MCF 10A (cell line): ENCODE measurements around the gene IFT88. TPM values are rescaled to one million over a fixed set of nuclear protein-coding genes. Genes with fewer than 3 reads are reported as not detected.

ENCODE experiments used
- BruUV-seq: library from RNA; stranded (reverse); fragments of 400-500 nt; replicated peaks from 2 replicates; lab custom pipeline; 2021; lab: Mats Ljungman, UMichigan
- CTCF ChIA-PET: fragments of 300-600 bp; sonication (Branson Sonifier 250); formaldehyde crosslinking; extraction: SDS; loops from one replicate; lab custom pipeline; 2021; ENCODE audit warnings: antibody characterized with exemption, inconsistent platforms; lab: Yijun Ruan, JAX
- POLR2A ChIA-PET: fragments of 300-600, 350-650 bp; sonication (Branson Sonifier 250); formaldehyde crosslinking; extraction: SDS; loops from one replicate; lab custom pipeline; 2020; ENCODE audit warnings: antibody characterized with exemption, inconsistent platforms; lab: Yijun Ruan, JAX
- DNase-seq: peaks from one replicate; pipeline ENCODE4 v3.0.0-alpha.2; 2018; ENCODE audit not compliant: unreplicated experiment
- H3K27ac Mint-ChIP-seq: one replicate; pipeline ENCODE4 v1.8.0; 2022; ENCODE audit warnings: mild to moderate bottlenecking, low read depth, mixed read lengths; ENCODE audit not compliant: unreplicated experiment
- H3K27me3 Mint-ChIP-seq: one replicate; pipeline ENCODE4 v1.8.0; 2022; ENCODE audit warnings: mixed read lengths; ENCODE audit not compliant: insufficient read depth, unreplicated experiment
- H3K36me3 Mint-ChIP-seq: one replicate; pipeline ENCODE4 v1.8.0; 2022; ENCODE audit warnings: mild to moderate bottlenecking, moderate library complexity, mixed read lengths; ENCODE audit not compliant: insufficient read depth, unreplicated experiment
- H3K4me1 Mint-ChIP-seq: one replicate; pipeline ENCODE4 v1.8.0; 2022; ENCODE audit warnings: mixed read lengths; ENCODE audit not compliant: insufficient read depth, unreplicated experiment
- H3K4me3 Mint-ChIP-seq: one replicate; pipeline ENCODE4 v1.8.0; 2022; ENCODE audit warnings: mild to moderate bottlenecking, moderate library complexity, mixed read lengths; ENCODE audit not compliant: unreplicated experiment
- H3K9me3 Mint-ChIP-seq: one replicate; pipeline ENCODE4 v1.8.0; 2022; ENCODE audit warnings: mixed read lengths; ENCODE audit not compliant: unreplicated experiment
- intact Hi-C: fragments of 100-400 bp; cut with micrococcal nuclease; formaldehyde crosslinking; loops from 2 replicates; pipeline ENCODE4 v1.14.1; 2022
- total RNA-seq: library from RNA; stranded (reverse); gene quantifications from 2 replicates; pipeline ENCODE4 v1.2.3, GENCODE V29; 2022
- TF ChIP-seq, protein P1 (sequence below): fragments of 200-600 bp; IDR thresholded peaks from one replicate; pipeline ENCODE4 v1.8.0; 2022; ENCODE audit warnings: antibody characterized with exemption, mild to moderate bottlenecking; ENCODE audit not compliant: unreplicated experiment

IFT88 gene
- total RNA-seq, 1 experiment from 2014 or later, result 19.8 TPM

DNA sequence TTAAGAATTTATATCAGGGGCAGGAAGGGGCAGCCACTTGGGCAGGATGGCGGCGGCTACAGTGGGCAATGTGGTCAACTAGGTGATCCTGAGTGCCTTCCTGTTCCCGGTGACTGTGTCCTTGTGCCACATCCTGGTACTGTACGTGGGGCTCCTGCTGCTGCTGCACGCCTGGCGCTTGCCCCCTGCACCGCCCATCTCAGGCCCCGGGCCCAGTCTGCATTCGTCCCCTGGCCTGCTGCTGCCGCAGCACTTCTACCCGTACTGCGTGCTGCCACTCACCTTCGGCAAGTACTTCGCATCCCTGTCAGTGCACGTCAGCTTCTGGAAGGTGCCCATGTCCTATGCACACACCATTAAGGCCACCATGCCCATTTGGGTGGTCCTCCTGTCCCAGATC lies 40.1 kb downstream of the IFT88 start:
- TF ChIP-seq, protein P1, sequence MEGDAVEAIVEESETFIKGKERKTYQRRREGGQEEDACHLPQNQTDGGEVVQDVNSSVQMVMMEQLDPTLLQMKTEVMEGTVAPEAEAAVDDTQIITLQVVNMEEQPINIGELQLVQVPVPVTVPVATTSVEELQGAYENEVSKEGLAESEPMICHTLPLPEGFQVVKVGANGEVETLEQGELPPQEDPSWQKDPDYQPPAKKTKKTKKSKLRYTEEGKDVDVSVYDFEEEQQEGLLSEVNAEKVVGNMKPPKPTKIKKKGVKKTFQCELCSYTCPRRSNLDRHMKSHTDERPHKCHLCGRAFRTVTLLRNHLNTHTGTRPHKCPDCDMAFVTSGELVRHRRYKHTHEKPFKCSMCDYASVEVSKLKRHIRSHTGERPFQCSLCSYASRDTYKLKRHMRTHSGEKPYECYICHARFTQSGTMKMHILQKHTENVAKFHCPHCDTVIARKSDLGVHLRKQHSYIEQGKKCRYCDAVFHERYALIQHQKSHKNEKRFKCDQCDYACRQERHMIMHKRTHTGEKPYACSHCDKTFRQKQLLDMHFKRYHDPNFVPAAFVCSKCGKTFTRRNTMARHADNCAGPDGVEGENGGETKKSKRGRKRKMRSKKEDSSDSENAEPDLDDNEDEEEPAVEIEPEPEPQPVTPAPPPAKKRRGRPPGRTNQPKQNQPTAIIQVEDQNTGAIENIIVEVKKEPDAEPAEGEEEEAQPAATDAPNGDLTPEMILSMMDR, result no peak
- no peaks in the 10 kb centered on the region for H3K9me3 Mint-ChIP-seq
- H3K4me3 Mint-ChIP-seq, result no peak overlapping the region
- intact Hi-C loops, result no loop called here
- H3K4me1 Mint-ChIP-seq, result peaks cover 10% of the 10 kb centered on the region
- ChIA-PET POLR2A (no interaction called here), CTCF (no interaction called here)
- no TSS peak for BruUV-seq
- H3K27me3 Mint-ChIP-seq, result no peaks in the 10 kb centered on the region
- DNase-seq, result no peak
- peaks cover 24% of the 10 kb centered on the region for H3K36me3 Mint-ChIP-seq
- H3K27ac Mint-ChIP-seq, result no peak overlapping the region

DNA sequence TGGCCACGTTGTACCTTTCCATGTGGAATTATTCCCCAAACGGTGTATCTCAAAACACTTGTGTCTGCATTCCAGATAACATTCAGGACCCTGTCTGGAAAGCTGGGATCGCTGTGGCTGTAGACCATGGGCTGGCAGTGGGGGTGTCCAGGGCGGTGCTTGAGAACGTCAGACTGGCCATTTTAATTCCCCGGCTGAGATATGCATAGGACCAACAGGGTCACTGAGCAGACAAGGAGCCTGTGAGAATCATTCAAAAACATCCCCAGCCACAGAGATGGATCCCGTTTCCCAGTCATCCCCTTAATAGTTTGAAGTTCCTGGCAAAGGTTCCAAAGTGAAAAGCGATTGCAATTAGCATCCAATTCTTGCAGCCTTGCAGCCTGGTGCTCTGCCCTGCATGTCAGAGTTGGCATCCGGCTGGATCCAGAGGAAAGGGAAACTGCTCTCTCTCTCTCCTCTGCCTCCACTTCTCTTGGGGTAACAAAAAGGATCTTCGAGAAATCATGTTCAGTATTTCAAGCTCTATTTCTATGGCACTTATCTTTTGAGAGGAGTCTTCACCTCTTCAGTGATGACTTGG lies 41.6 kb downstream of the IFT88 start:
- H3K4me1 Mint-ChIP-seq, result peaks cover 10% of the 10 kb centered on the region
- TF ChIP-seq, protein P1, result no peak
- POLR2A ChIA-PET, result no interaction called here
- no peak for DNase-seq
- H3K9me3 Mint-ChIP-seq, result no peaks in the 10 kb centered on the region
- CTCF ChIA-PET, result no interaction called here
- no TSS peak for BruUV-seq
- H3K36me3 Mint-ChIP-seq, result peaks cover 12% of the 10 kb centered on the region
- H3K27ac Mint-ChIP-seq, result peak overlapping the region; percentile 84
- intact Hi-C loops, result no loop called here
- no peaks in the 10 kb centered on the region for H3K27me3 Mint-ChIP-seq
- no peak overlapping the region for H3K4me3 Mint-ChIP-seq

DNA sequence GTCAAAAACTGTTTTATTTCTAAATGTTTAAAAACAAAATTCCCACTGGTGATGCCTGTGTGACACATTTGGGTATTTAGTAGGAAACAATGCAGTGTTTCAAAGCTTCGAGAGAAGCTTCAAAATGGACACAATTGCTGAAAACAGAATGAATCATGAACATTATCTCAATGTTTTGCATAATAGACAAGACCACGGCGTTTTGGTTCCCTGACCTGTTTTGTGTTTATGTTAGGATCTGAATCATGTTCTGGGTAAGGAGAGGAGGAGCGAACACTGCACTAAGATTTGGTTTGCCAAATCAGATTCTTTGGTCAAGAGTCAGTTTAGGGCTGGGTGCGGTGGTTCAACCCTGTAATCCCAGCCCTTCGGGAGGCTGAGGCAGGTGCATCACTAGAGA lies 42.2 kb downstream of the IFT88 start:
- TF ChIP-seq, protein P1, result no peak
- H3K4me1 Mint-ChIP-seq, result peaks cover 10% of the 10 kb centered on the region
- no peaks in the 10 kb centered on the region for H3K27me3 Mint-ChIP-seq
- H3K27ac Mint-ChIP-seq, result peak overlapping the region; percentile 84
- no TSS peak for BruUV-seq
- H3K36me3 Mint-ChIP-seq, result peaks cover 12% of the 10 kb centered on the region
- H3K4me3 Mint-ChIP-seq, result no peak overlapping the region
- intact Hi-C loops, result no loop called here
- ChIA-PET POLR2A (no interaction called here), CTCF (no interaction called here)
- H3K9me3 Mint-ChIP-seq, result no peaks in the 10 kb centered on the region
- DNase-seq, result peak; percentile 68

DNA sequence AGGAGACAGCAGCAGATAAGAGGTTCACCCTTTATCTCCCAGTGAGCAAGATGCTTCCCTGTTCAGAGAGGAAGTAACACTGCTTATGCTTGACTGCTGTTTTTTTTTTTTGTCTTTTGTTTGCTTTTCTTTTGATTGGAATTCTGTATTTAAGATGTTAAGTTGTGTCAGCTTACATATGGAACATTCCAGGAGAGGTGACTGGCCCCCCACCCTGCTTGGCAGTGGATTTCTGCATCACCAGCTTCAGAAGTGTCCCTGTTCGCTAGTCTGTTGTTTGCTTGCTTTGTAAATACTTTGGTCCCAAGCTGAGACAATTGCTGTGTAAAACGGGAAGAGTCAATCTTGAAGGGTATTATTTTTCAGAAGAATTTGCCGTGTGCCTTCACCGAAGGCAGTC lies 43.0 kb downstream of the IFT88 start:
- BruUV-seq, result no TSS peak
- Mint-ChIP-seq H3K9me3 (no peaks in the 10 kb centered on the region), H3K4me1 (peaks cover 10% of the 10 kb centered on the region), H3K36me3 (peaks cover 12% of the 10 kb centered on the region), H3K27me3 (no peaks in the 10 kb centered on the region), H3K27ac (no peak overlapping the region), H3K4me3 (no peak overlapping the region)
- no peak for DNase-seq
- ChIA-PET CTCF (no interaction called here), POLR2A (interaction anchor here (0.6 kb wide), 1 partner anchor 679 kb away, joined by 4 read pairs; no protein-coding TSS in a partner anchor)
- intact Hi-C loops, result no loop called here
- TF ChIP-seq, protein P1, result no peak
